Common myeloid progenitor, CD34-positive (primary cell): Measurements from ENCODE around the gene GARS1.

Source experiments
- CTCF ChIA-PET: fragments of 350-600 bp; sonication (Branson Sonifier 250); formaldehyde crosslinking; loops from one replicate; lab custom pipeline; 2021; ENCODE audit warnings: antibody characterized with exemption; lab: Charles Lee
- POLR2A ChIA-PET: fragments of 350-600 bp; sonication (Branson Sonifier 250); formaldehyde crosslinking; loops from one replicate; lab custom pipeline; 2021; ENCODE audit warnings: antibody characterized with exemption; lab: Charles Lee
- DNase-seq, 3 donors: peaks; one replicate each; pipeline versions ENCODE4 v3.0.0 to v3.0.0-alpha.2; 2013
- H3K27ac ChIP-seq, 2 experiments: 1 replicate in 1 of 2; 2 replicates in 1 of 2; pipeline ENCODE4 v1.7.0; 2013; ENCODE audit warnings: inconsistent platforms in 2 of 2, low read length in 2 of 2, mild to moderate bottlenecking in 2 of 2, low read depth in 1 of 2, moderate library complexity in 1 of 2; ENCODE audit not compliant: severe bottlenecking in 2 of 2, insufficient read depth in 1 of 2, poor library complexity in 1 of 2
- H3K27me3 ChIP-seq, 5 experiments: replicated peaks in 2 of 5; 1 replicate in 3 of 5; 2 replicates in 2 of 5; pipeline versions ENCODE4 v1.6.1 to v1.7.0; 2013; ENCODE audit warnings: low read length in 4 of 5, mild to moderate bottlenecking in 2 of 5, moderate library complexity in 2 of 5, inconsistent platforms in 1 of 5; ENCODE audit not compliant: insufficient read depth in 5 of 5, control insufficient read depth in 4 of 5
- H3K36me3 ChIP-seq, 4 experiments: 1 replicate in 2 of 4; 2 replicates in 2 of 4; pipeline versions ENCODE4 v1.6.1 to v1.7.0; 2013; ENCODE audit warnings: low read length in 3 of 4, control low read depth in 1 of 4, mild to moderate bottlenecking in 1 of 4; ENCODE audit not compliant: control insufficient read depth in 4 of 4, insufficient read depth in 4 of 4
- H3K4me1 ChIP-seq, 4 experiments: 1 replicate in 3 of 4; 2 replicates in 1 of 4; pipeline versions ENCODE4 v1.6.1 to v1.7.1; 2013; ENCODE audit warnings: low read length in 3 of 4, mild to moderate bottlenecking in 3 of 4, control low read depth in 1 of 4, inconsistent platforms in 1 of 4, moderate library complexity in 1 of 4; ENCODE audit not compliant: control insufficient read depth in 4 of 4, insufficient read depth in 4 of 4; ENCODE audit errors: control extremely low read depth in 1 of 4
- H3K4me3 ChIP-seq, 7 experiments: 1 replicate in 4 of 7; 2 replicates in 3 of 7; pipeline versions ENCODE4 v1.5.1 to v1.7.0; 2013; ENCODE audit warnings: mild to moderate bottlenecking in 7 of 7, low read length in 6 of 7, moderate library complexity in 6 of 7, inconsistent platforms in 2 of 7, low read depth in 2 of 7, control low read depth in 1 of 7; ENCODE audit not compliant: insufficient read depth in 4 of 7, control insufficient read depth in 1 of 7; ENCODE audit errors: extremely low read depth in 1 of 7
- H3K9me3 ChIP-seq, 5 experiments: 1 replicate in 4 of 5; 2 replicates in 1 of 5; pipeline versions ENCODE4 v1.6.1 to v1.7.1; 2013; ENCODE audit warnings: low read length in 4 of 5, mild to moderate bottlenecking in 2 of 5, inconsistent platforms in 1 of 5, low read depth in 1 of 5, moderate library complexity in 1 of 5; ENCODE audit not compliant: control insufficient read depth in 4 of 5, insufficient read depth in 2 of 5; ENCODE audit errors: control extremely low read depth in 1 of 5
- WGBS: methylation state at CpG from one replicate; pipeline ENCODE4 v1.1.5; 2013; ENCODE audit not compliant: insufficient coverage; 5-methylcytosine and 5-hydroxymethylcytosine counted together

The GARS1 gene

DNA sequence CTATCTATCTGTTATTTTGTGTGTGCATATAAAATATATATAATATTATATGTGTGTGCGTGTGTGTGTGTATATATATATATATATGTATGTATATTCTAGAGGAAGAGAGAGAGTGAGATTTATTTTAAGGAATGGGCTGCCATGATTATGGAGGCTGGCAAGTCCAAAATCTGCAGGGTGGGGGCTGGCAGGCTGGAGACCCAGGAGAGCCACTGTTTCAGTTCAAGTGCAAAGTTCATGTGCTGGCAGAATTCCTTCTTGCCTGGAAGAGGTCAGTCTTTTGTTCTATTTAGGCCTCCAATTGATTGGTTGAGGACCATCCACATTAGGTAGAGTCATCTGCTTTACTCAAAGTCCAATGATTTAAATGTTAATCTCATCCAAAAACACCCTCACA is 42.3 kb upstream of the GARS1 start:
- Histone ChIP-seq H3K36me3 (peaks cover 0 to 11% (median 2%) of the 10 kb centered on the region in 4 experiments), H3K27me3 (no peaks in the 10 kb centered on the region), H3K27ac (no peak overlapping the region), H3K4me1 (peaks cover 0 to 11% (median 8%) of the 10 kb centered on the region in 4 experiments), H3K4me3 (no peak overlapping the region), H3K9me3 (no peaks in the 10 kb centered on the region)
- ChIA-PET CTCF (interaction anchor here (14.2 kb wide), 1 partner anchor 13 kb away, joined by 176 read pairs; no protein-coding TSS in a partner anchor), POLR2A (no interaction called here)
- no CpG with 5 or more reads among the region's 1 CpG for WGBS
- no peak for DNase-seq

DNA sequence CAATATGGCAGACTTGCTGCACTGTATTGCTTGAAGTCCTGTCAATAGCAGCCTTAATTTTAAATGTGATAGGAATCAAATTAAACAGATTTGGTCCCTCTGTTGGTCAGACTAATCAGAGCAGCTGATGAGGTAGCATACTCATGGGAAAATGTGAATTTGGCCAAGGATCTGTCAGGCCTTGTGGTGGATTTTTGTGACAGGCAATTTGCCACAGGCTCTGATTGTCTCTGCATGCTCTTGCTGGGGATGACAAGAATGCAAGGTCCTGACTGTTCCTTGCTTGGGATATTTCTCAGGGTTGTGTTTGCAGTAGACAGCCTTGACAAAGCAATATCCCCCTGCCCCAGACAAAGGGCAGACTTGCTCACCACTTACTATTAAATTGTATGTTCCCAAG is 41.5 kb upstream of the GARS1 start:
- CTCF ChIA-PET: interaction anchor here (14.2 kb wide), 1 partner anchor 12 kb away, joined by 176 read pairs; no protein-coding TSS in a partner anchor
- H3K27me3 ChIP-seq: no peaks in the 10 kb centered on the region

DNA sequence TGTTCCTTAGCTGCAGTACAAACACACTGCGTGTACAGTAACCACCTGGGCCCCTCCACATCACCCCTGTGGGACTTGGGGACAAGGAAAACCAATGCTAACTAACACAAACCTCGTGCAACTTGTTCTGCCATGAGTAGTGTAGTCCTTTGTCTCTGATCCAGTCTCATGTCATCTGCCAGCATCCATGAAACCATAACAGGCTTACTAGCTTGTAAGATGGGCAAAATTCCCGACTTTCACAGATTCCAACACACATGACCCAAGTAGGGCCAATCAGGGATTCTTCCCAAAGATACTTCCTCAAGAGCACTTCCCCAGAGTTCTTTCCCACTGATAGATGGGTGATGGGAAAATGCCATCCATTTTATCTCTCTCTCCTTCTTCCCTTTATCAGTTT is 41.1 kb upstream of the GARS1 start:
- Histone ChIP-seq H3K4me3 (no peak overlapping the region), H3K27ac (no peak overlapping the region), H3K9me3 (no peaks in the 10 kb centered on the region), H3K36me3 (peaks cover 0 to 9% (median 4%) of the 10 kb centered on the region in 4 experiments), H3K4me1 (peaks cover 0 to 11% (median 8%) of the 10 kb centered on the region in 4 experiments), H3K27me3 (no peaks in the 10 kb centered on the region)
- WGBS: 100% methylated on average over 2 of the region's 3 CpGs
- CTCF ChIA-PET: interaction anchor here (14.2 kb wide), 1 partner anchor 11 kb away, joined by 176 read pairs; no protein-coding TSS in a partner anchor
- POLR2A ChIA-PET: interaction anchor here (0.6 kb wide), 1 partner anchor 68 kb away, joined by 3 read pairs; no protein-coding TSS in a partner anchor
- no peak for DNase-seq

More for the DNA sequence above, 41.5 kb upstream of the GARS1 start:
- Histone ChIP-seq H3K4me3 (no peak overlapping the region), H3K4me1 (peaks cover 0 to 11% (median 8%) of the 10 kb centered on the region in 4 experiments), H3K9me3 (no peaks in the 10 kb centered on the region), H3K27ac (no peak overlapping the region), H3K36me3 (peaks cover 0 to 9% (median 2%) of the 10 kb centered on the region in 4 experiments)
- DNase-seq: no peak
- POLR2A ChIA-PET: no interaction called here

DNA sequence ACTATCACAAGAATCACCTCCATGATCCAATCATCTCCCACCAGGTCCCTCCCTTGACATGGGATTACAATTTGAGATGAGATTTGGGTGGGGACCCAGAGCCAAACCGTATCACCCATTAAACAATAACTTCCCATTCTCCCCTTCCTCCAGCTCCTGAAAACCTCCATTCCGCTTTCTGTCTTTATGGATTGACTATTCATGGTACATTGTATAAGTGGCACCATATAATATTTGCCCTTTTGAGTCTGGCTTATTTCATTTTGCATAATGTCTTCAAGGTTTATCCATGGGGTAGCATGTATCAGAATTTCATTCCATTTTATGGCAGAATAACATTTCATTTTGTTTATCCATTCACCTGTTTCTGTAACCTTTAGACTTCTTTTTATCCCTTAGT is 39.2 kb upstream of the GARS1 start:
- ChIA-PET CTCF (interaction anchor here (14.2 kb wide), 1 partner anchor 9 kb away, joined by 176 read pairs; no protein-coding TSS in a partner anchor), POLR2A (no interaction called here)
- Histone ChIP-seq H3K27me3 (no peaks in the 10 kb centered on the region), H3K4me3 (no peak overlapping the region), H3K27ac (no peak overlapping the region), H3K9me3 (no peaks in the 10 kb centered on the region), H3K36me3 (peaks cover 0 to 11% (median 6%) of the 10 kb centered on the region in 4 experiments), H3K4me1 (peaks cover 0 to 10% (median 8%) of the 10 kb centered on the region in 4 experiments)
- no peak for DNase-seq
- no CpG with 5 or more reads among the region's 2 CpGs for WGBS

DNA sequence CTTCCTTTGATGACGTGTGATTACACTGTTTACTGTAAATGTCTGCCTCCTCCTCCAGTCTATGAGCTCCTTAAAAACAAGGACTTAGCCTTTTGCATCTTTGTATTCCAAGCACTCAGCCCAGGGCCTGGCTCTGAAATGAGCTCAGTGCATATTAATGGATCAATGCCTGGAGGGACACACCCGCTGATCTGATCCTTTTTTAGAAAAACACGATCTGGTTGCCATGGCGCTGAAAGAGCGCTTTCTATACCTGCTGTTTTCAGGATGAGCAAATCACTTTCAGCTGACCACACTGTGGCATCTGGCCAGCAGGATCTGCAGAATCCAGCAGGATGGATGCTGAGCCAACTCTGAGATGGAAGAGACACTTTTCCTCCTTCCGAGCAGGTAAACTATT is 37.8 kb upstream of the GARS1 start:
- DNase-seq: no peak
- H3K27ac ChIP-seq: no peak overlapping the region
- no peaks in the 10 kb centered on the region for H3K9me3 ChIP-seq

DNA sequence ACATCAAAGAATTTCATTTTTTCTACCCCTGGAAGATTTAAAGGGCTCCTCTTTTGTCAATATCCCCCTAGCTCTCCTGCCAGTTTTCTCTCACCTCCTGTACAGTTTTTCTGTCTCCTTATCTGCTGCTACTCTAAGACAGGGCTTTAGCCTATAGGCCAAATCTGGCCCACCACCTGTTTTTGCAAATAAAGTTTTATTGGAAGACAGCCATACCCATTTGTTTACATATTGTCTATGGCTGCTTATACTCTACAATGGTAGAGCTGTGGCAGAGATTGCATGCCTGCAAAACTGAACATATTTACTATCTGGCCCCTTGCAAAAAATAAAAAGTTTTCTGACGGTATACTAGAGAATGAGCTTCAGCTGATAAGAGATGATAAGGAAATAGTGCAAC is 37.4 kb upstream of the GARS1 start:
- H3K27me3 ChIP-seq: no peaks in the 10 kb centered on the region
- CTCF ChIA-PET: interaction anchor here (1.2 to 14.2 kb wide), 2 partner anchors 8 to 281 kb away, joined by 3 to 176 read pairs; no protein-coding TSS in a partner anchor

More for the DNA sequence above, 37.8 kb upstream of the GARS1 start:
- H3K27me3 ChIP-seq: no peaks in the 10 kb centered on the region
- ChIA-PET CTCF (interaction anchor here (1.2 to 14.2 kb wide), 2 partner anchors 8 to 281 kb away, joined by 3 to 176 read pairs; no protein-coding TSS in a partner anchor), POLR2A (no interaction called here)
- 95% methylated on average over 6 of the region's 6 CpGs for WGBS
- H3K4me1 ChIP-seq: no peaks in the 10 kb centered on the region
- H3K4me3 ChIP-seq: no peak overlapping the region
- H3K36me3 ChIP-seq: peaks cover 2 to 16% (median 9%) of the 10 kb centered on the region in 4 experiments

DNA sequence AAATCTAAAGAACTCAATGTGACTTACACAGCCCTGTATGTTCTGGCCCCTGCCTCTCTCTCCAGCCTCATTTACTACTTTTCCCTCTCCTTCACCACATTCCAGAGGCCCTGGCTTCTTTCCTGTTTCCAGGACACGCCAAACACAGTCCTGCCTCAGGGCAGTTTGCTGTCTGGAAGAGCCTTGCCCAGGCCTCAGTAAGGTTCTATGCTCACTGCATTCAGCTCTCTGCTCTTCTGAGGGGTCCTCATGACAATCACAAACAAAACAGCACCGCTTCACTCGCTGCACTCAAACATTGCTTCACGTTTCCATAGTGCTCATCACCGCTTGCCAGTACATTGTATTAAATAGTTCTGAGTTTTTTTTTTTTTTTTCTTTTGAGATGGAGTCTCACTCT is 35.1 kb upstream of the GARS1 start:
- no peak overlapping the region for H3K4me3 ChIP-seq
- no peaks in the 10 kb centered on the region for H3K4me1 ChIP-seq
- H3K27ac ChIP-seq: no peak overlapping the region
- POLR2A ChIA-PET: no interaction called here
- CTCF ChIA-PET: interaction anchor here (1.5 to 13.6 kb wide), 2 partner anchors 8 to 9 kb away, joined by 5 to 176 read pairs; no protein-coding TSS in a partner anchor
- H3K9me3 ChIP-seq: no peaks in the 10 kb centered on the region
- H3K36me3 ChIP-seq: peaks cover 3 to 35% (median 19%) of the 10 kb centered on the region in 4 experiments
- H3K27me3 ChIP-seq: no peaks in the 10 kb centered on the region
- no peak for DNase-seq
- WGBS: 100% methylated on average over 1 of the region's 5 CpGs

More for the DNA sequence above, 37.4 kb upstream of the GARS1 start:
- Histone ChIP-seq H3K4me3 (no peak overlapping the region), H3K9me3 (no peaks in the 10 kb centered on the region), H3K36me3 (peaks cover 2 to 17% (median 10%) of the 10 kb centered on the region in 4 experiments), H3K27ac (no peak overlapping the region), H3K4me1 (no peaks in the 10 kb centered on the region)
- 100% methylated on average over 1 of the region's 1 CpG for WGBS
- DNase-seq: no peak
- POLR2A ChIA-PET: no interaction called here
